Mesendoderm (in vitro differentiated cells): ENCODE results near the gene FRMD4A.

ENCODE experiments used
- DNase-seq: peaks from one replicate; pipeline ENCODE4 v3.0.0; 2013
- H2AK5ac ChIP-seq: 2 replicates; pipeline ENCODE4 v1.6.1; 2013; ENCODE audit warnings: low read length, inconsistent platforms
- H2BK120ac ChIP-seq: 2 replicates; pipeline ENCODE4 v1.6.1; 2013; ENCODE audit warnings: low read depth, mild to moderate bottlenecking, low read length, moderate library complexity, mixed read lengths
- H2BK15ac ChIP-seq: replicated peaks from 2 replicates; pipeline ENCODE4 v1.6.1; 2013; ENCODE audit warnings: low read depth, mild to moderate bottlenecking, moderate library complexity
- H2BK5ac ChIP-seq: 2 replicates; pipeline ENCODE4 v1.6.1; 2013; ENCODE audit warnings: low read length, inconsistent platforms
- H3K18ac ChIP-seq: 2 replicates; pipeline ENCODE4 v1.6.1; 2013; ENCODE audit warnings: mild to moderate bottlenecking, low read length, mixed read lengths
- H3K23ac ChIP-seq: one replicate; pipeline ENCODE4 v1.6.1; 2013; ENCODE audit warnings: low read length
- H3K27ac ChIP-seq: 2 replicates; pipeline ENCODE4 v1.5.1; 2013; ENCODE audit warnings: low read depth, mild to moderate bottlenecking, inconsistent platforms, low read length, moderate library complexity
- H3K27me3 ChIP-seq: 2 replicates; pipeline ENCODE4 v1.6.1; 2013; ENCODE audit warnings: low read length, control low read depth, mild to moderate bottlenecking, inconsistent platforms; ENCODE audit not compliant: insufficient read depth, poor library complexity
- H3K36me3 ChIP-seq: 2 replicates; pipeline ENCODE4 v1.6.1; 2013; ENCODE audit warnings: low read length, inconsistent platforms; ENCODE audit not compliant: control insufficient read depth, insufficient read depth
- H3K4ac ChIP-seq: one replicate; pipeline ENCODE4 v1.6.1; 2013; ENCODE audit warnings: low read depth, mild to moderate bottlenecking, low read length, moderate library complexity
- H3K4me1 ChIP-seq: 2 replicates; pipeline ENCODE4 v1.6.1; 2013; ENCODE audit warnings: low read depth, low read length, inconsistent platforms; ENCODE audit not compliant: control insufficient read depth
- H3K4me2 ChIP-seq: 2 replicates; pipeline ENCODE4 v1.6.1; 2013; ENCODE audit warnings: low read length
- H3K4me3 ChIP-seq: 2 replicates; pipeline ENCODE4 v1.5.1; 2013; ENCODE audit warnings: mild to moderate bottlenecking, low read length
- H3K56ac ChIP-seq: one replicate; pipeline ENCODE4 v1.6.1; 2013; ENCODE audit warnings: low read length
- H3K79me1 ChIP-seq: 2 replicates; pipeline ENCODE4 v1.6.1; 2013; ENCODE audit warnings: low read length, inconsistent platforms
- H3K79me2 ChIP-seq: 2 replicates; pipeline ENCODE4 v1.6.1; 2013; ENCODE audit warnings: mild to moderate bottlenecking, low read length; ENCODE audit not compliant: control insufficient read depth, insufficient read depth
- H3K9ac ChIP-seq: 2 replicates; pipeline ENCODE4 v1.6.1; 2013; ENCODE audit warnings: low read length, inconsistent platforms
- H4K5ac ChIP-seq: one replicate; pipeline ENCODE4 v1.6.1; 2013; ENCODE audit warnings: low read length
- H4K8ac ChIP-seq: one replicate; pipeline ENCODE4 v1.6.1; 2013; ENCODE audit warnings: low read depth, mild to moderate bottlenecking, control low read depth, low read length, moderate library complexity
- WGBS: extraction: QIAGEN DNeasy Blood & Tissue Kit; methylation state at CpG from one replicate; pipeline ENCODE4 v1.1.7; 2013; ENCODE audit warnings: low lambda C conversion rate, missing lambda C conversion rate; ENCODE audit not compliant: insufficient coverage; ENCODE audit errors: extremely low coverage; 5-methylcytosine and 5-hydroxymethylcytosine counted together

The FRMD4A gene

GRCh38 chr10:14060320-14061070, 270.2 kb downstream of the FRMD4A start:
- H3K4me3 ChIP-seq, result no peak overlapping the region
- WGBS, result no CpG with 5 or more reads among the region's 2 CpGs

DNA sequence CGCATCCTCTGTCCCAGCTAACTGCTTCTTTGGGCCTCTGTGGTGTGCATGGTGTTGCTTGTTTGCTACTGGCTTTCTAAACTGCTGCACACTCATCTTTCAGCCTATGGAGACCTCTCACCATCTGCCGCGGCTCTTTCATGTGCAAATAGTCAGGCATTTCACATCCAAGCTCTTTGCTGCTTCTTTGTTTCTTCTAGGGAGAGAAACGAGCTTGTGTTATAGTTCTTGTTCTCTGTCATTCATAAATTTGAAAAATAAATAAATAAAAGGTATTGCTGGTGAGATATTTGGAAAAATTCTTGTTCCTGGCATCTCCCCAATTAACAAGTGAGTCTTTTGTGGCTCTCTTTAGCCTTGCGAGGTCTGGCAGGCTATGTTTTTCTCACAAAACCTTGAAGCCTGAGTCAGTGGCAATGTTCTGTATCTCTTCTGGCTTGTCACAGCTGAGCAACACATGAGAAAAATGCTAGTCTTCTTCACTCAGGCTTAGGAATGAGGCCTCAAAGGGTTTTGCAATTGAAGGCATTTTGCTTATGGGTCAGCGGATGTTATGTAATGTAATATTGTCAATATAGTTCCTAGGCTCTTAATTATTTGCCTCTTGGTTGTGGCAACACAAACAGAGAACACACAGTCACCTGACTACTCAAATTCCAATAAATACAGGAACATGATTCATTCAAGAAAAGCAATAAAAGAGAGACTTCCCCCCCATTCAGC, 274.0 kb downstream of the FRMD4A start:
- peak; percentile 10 for DNase-seq

More at GRCh38 chr10:14060320-14061070, 270.2 kb downstream of the FRMD4A start:
- H2BK120ac ChIP-seq, result no peak overlapping the region
- no peak overlapping the region for H2BK5ac ChIP-seq
- no peak overlapping the region for H2AK5ac ChIP-seq
- H3K4me1 ChIP-seq, result no peaks in the 10 kb centered on the region
- H3K79me1 ChIP-seq, result no peaks in the 10 kb centered on the region
- no peak for DNase-seq
- no peak overlapping the region for H3K18ac ChIP-seq
- H3K27me3 ChIP-seq, result no peaks in the 10 kb centered on the region
- H2BK15ac ChIP-seq, result no peak overlapping the region
- no peaks in the 10 kb centered on the region for H3K36me3 ChIP-seq
- no peak overlapping the region for H3K56ac ChIP-seq
- no peak overlapping the region for H3K9ac ChIP-seq
- H3K23ac ChIP-seq, result no peak overlapping the region
- H4K5ac ChIP-seq, result no peak overlapping the region
- H3K27ac ChIP-seq, result no peak overlapping the region
- no peaks in the 10 kb centered on the region for H3K79me2 ChIP-seq
- no peak overlapping the region for H4K8ac ChIP-seq
- no peak overlapping the region for H3K4me2 ChIP-seq
- H3K4ac ChIP-seq, result no peak overlapping the region

GRCh38 chr10:14052931-14053330, 277.8 kb downstream of the FRMD4A start:
- Histone ChIP-seq H3K27me3 (no peaks in the 10 kb centered on the region), H3K23ac (no peak overlapping the region), H2AK5ac (no peak overlapping the region), H3K79me1 (no peaks in the 10 kb centered on the region), H3K4me3 (no peak overlapping the region), H3K4me2 (no peak overlapping the region), H2BK120ac (no peak overlapping the region), H3K27ac (no peak overlapping the region), H3K4ac (no peak overlapping the region), H3K4me1 (no peaks in the 10 kb centered on the region), H4K8ac (no peak overlapping the region), H3K36me3 (no peaks in the 10 kb centered on the region), H4K5ac (no peak overlapping the region), H3K56ac (no peak overlapping the region), H3K18ac (no peak overlapping the region), H3K79me2 (no peaks in the 10 kb centered on the region), H2BK5ac (no peak overlapping the region), H2BK15ac (no peak overlapping the region), H3K9ac (no peak overlapping the region)
- no CpG with 5 or more reads among the region's 5 CpGs for WGBS
- no peak for DNase-seq

More for the DNA sequence above, 274.0 kb downstream of the FRMD4A start:
- Histone ChIP-seq H3K79me2 (no peaks in the 10 kb centered on the region), H2BK15ac (no peak overlapping the region), H3K79me1 (no peaks in the 10 kb centered on the region), H3K23ac (no peak overlapping the region), H2AK5ac (no peak overlapping the region), H3K56ac (no peak overlapping the region), H3K4me3 (no peak overlapping the region), H2BK5ac (no peak overlapping the region), H3K4ac (no peak overlapping the region), H4K5ac (no peak overlapping the region), H4K8ac (no peak overlapping the region), H3K4me2 (no peak overlapping the region), H3K27me3 (no peaks in the 10 kb centered on the region), H3K36me3 (no peaks in the 10 kb centered on the region), H3K18ac (no peak overlapping the region), H3K27ac (no peak overlapping the region), H2BK120ac (no peak overlapping the region), H3K4me1 (no peaks in the 10 kb centered on the region), H3K9ac (no peak overlapping the region)
- WGBS, result no CpG with 5 or more reads among the region's 6 CpGs

- Histone ChIP-seq H4K8ac (no peak overlapping the region), H3K56ac (no peak overlapping the region), H2AK5ac (no peak overlapping the region), H2BK120ac (no peak overlapping the region), H3K23ac (no peak overlapping the region), H3K79me1 (no peaks in the 10 kb centered on the region), H3K36me3 (no peaks in the 10 kb centered on the region), H2BK15ac (no peak overlapping the region), H3K4ac (no peak overlapping the region), H2BK5ac (no peak overlapping the region), H3K4me2 (no peak overlapping the region), H3K4me3 (no peak overlapping the region), H3K18ac (no peak overlapping the region), H3K9ac (no peak overlapping the region), H4K5ac (no peak overlapping the region), H3K27me3 (no peaks in the 10 kb centered on the region), H3K27ac (no peak overlapping the region), H3K79me2 (no peaks in the 10 kb centered on the region), H3K4me1 (no peaks in the 10 kb centered on the region)
- DNase-seq, result no peak
- no CpG with 5 or more reads among the region's 4 CpGs for WGBS
Measured at GRCh38 chr10:14050598-14050997, 280.1 kb downstream of the FRMD4A start.

GRCh38 chr10:14048930-14049613, 281.7 kb downstream of the FRMD4A start:
- no peaks in the 10 kb centered on the region for H3K36me3 ChIP-seq
- H3K23ac ChIP-seq, result no peak overlapping the region
- H4K8ac ChIP-seq, result no peak overlapping the region
- no peak overlapping the region for H3K18ac ChIP-seq
- H2AK5ac ChIP-seq, result no peak overlapping the region
- no peak overlapping the region for H4K5ac ChIP-seq
- H3K56ac ChIP-seq, result no peak overlapping the region
- no peak overlapping the region for H2BK120ac ChIP-seq
- no peak for DNase-seq
- no peak overlapping the region for H2BK5ac ChIP-seq
- H3K27ac ChIP-seq, result no peak overlapping the region
- no peak overlapping the region for H3K4me2 ChIP-seq
- WGBS, result no CpG with 5 or more reads among the region's 6 CpGs
- H3K9ac ChIP-seq, result no peak overlapping the region
- no peaks in the 10 kb centered on the region for H3K79me1 ChIP-seq
- H3K4ac ChIP-seq, result no peak overlapping the region
- no peak overlapping the region for H2BK15ac ChIP-seq
- no peak overlapping the region for H3K4me3 ChIP-seq
- no peaks in the 10 kb centered on the region for H3K27me3 ChIP-seq
- H3K79me2 ChIP-seq, result no peaks in the 10 kb centered on the region
- no peaks in the 10 kb centered on the region for H3K4me1 ChIP-seq
